HG03175 (cell line): ENCODE measurements around the gene BRAF.
"Not testable (repeated sequence)": the region's sequence is repeated elsewhere in the genome, so short reads cannot be mapped to it uniquely, and the experiment has no call there.

Experiments used
- ATAC-seq: cut with Tn5 transposase; IDR thresholded peaks from one replicate; pipeline ENCODE4 v1.9.1; 2021; ENCODE audit warnings: mild to moderate bottlenecking, moderate library complexity; ENCODE audit not compliant: unreplicated experiment

The BRAF gene

GRCh38 chr7:140920745-140921144, 4.0 kb downstream of the BRAF start:
- no peak for ATAC-seq

DNA sequence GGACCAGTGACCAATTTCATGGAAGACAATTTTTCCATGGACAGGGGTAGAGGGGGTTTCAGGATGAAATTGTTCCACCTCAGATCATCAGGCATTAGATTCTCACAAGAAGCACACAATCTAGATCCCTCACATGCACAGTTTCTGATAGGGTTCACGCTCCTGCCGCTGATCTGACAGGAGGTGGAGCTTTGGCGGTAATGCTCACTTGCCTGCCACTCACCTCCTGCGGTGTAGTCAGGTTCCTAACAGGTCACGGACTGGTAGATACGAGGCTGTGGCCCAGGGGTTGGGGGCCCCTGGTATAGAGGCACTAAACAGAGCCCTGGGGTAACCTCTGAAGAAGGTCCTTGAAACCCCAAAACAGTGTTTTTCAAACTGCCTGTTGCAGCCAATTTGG, 6.5 kb downstream of the BRAF start:
- no peak for ATAC-seq

- ATAC-seq, result no peak
Observed at GRCh38 chr7:140917258-140917657, 7.5 kb downstream of the BRAF start.

DNA sequence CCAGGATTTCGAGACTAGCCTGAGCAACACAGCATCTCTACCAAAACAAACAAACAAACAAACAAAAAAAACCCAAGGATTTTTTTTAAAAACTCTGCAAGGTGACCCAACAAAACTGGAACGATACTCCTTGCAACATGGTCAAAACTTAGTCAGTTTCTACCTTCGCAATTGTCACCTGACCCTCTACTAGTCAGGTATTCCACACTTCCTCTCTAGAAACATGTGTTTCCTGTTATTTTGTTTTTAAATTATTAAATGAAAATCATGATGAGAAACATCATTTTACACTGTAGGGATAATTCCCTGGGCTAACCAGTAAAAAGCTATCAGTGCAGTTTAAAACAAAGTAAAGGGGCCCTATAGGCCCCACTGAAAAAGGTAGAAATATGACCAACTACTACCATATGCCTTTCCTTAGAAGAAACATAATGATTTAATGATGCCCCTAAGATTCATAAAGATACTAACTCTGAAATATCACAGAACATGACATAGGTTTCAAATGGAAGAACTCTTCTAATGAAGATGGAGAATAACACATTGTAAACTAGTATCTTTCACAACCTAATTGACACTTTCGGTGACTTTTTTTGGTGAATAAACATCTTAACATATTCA, 8.7 kb downstream of the BRAF start:
- no peak for ATAC-seq

- no peak for ATAC-seq
Observed at GRCh38 chr7:140914083-140914482, 10.6 kb downstream of the BRAF start.

DNA sequence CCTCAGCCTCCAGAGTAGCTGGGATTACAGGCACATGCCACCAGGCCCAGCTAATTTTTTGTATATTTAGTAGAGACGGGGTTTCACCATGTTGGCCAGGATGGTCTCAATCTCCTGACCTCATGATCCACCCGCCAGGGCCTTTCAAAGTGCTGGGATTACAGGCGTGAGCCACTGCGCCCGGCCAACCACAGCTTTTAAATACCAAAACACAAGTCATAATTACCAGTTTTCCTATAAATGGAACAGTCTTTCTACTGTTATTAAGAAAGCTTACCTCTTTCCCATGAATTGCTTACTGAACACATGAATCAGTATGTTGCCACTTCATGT, 11.2 kb downstream of the BRAF start:
- not testable (repeated sequence) for ATAC-seq

DNA sequence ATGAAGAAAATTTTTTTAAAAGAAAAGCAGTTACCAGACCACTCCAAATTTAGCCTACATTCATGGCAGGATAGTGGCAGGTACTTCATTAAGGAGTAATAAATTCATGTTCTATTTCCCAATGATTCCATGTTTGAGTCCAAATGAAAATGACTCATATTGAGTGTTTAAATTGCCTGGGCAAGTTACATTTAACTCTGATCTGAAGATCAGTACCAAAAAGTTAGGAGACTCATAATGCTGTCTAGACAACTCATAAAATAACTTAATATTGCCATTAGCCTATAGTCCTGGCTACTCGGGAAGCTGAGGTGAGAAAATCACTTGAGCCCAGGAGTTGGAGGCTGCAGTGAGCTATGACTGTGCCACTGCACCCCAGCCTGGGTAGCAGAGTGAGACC, 13.0 kb downstream of the BRAF start:
- ATAC-seq, result no peak

DNA sequence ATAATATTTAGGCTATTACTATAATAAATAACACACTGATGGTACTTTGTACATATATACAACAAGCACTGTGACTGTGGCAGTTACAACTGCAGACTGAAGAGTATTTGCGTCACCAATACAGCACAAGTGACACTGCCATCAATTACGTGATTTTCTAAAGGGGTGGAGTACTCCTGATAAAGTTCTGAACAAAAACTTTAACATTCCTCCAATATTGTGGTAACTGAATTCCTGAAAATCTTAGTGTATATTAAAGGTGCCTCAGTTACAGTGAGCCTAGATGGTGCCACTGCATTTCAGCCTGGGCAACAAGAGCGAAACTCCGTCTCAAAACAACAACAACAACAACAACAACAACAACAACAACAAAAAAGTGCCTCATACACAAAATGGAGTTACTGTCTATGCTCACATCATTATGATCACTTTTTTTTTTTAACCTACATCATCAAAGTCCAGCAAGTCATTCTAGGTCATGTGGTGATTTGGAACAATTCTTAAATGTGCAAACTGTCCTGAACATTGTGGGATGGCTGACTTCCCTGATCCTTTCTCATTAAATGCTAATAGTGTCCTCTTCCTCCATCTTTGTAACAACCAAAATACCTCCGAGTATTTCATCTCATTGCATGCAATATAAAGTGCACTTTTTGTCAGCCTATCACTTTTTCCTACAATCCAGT, 15.1 kb downstream of the BRAF start:
- no peak for ATAC-seq

GRCh38 chr7:140908361-140908760, 16.4 kb downstream of the BRAF start:
- no peak for ATAC-seq

DNA sequence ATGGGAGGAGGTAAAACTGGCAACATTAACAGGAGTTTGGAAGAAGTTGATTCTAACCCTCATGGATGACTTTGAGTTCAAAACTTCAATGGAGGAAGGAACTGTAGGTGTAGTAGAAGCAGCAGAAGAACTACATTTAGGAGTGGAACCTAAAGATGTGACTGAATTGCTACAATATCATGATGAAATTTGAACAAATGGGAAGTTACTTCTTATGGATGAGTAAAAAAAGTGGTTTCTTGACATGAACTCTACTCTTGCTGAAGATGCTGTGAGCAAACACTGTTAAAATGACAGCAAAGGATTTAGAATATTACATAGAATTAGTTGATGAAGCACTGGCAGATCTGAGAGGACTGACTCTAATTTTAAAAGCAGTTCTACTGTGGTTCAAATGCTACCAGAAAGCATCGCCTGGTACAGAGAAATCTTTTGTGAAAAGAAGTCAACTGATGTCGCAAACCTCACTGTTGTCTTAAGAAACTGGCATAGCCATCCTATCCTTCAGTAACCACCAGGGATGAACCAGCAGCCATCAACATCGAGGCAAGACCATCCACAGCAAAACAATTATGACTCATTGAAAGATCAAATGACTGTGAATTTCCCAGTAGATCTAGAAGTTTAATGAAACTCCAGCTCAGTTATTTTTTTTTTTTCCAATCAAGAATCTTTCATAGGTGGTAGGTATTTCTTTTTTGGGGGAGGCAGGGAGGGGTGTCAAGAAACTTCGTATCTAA, 20.8 kb downstream of the BRAF start:
- ATAC-seq, result no peak

DNA sequence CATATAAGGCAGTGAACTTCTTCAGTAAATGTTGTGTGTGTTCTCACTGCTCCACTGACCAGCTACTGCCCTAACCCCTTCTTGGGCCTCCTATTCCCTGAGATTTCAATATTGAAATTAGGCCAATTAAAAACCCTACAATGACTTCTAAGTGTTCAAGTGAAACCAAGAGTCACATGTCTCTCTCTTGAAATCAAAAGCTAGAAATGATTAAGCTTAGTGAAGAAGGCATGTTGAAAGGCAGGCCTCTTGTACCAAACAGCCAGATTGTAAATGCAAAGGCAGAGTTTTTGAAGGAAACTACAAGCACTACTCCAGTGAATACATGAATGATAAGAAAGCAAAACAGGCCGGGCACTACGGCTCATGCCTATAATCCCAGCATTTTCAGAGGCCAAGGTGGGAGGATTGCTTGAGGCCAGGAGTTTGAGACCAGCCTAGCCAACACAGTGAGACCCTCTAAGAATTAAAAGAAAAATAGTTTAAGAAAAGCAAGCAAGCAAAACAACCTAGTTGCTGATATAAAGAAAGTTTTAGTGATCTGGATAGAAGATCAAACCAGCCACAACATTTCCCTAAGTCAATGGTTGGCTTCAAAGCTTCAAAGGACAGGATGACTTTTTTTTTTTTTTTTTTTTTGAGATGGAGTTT, 22.3 kb downstream of the BRAF start:
- ATAC-seq, result peak; percentile 80

GRCh38 chr7:140901941-140902302, 22.8 kb downstream of the BRAF start:
- ATAC-seq, result peak; percentile 3

GRCh38 chr7:140899883-140900282, 24.8 kb downstream of the BRAF start:
- no peak for ATAC-seq

- ATAC-seq, result no peak
Observed at GRCh38 chr7:140898786-140899536, 25.8 kb downstream of the BRAF start.

- ATAC-seq, result no peak
Observed at GRCh38 chr7:140896996-140897395, 27.7 kb downstream of the BRAF start.

DNA sequence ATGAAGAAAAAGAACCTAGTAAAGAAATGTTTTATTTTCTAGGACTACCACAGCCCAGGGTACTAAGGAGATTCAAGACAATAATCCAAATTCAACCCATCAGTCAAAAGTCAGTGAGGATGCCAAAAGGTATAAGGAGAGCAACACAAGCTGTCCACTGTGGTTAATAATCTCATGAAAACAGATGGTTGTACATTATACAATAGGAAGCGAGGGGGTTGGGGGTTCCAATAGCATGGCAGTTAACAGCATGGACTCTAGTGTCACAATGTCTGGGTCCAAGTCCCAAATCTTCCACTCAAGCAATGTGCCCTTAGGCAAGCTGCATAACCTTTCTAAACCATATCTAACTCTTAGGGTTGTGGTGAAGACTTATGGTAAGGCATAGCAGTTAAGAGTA, 35.1 kb downstream of the BRAF start:
- no peak for ATAC-seq

- ATAC-seq, result no peak
Observed at GRCh38 chr7:140889150-140889549, 35.6 kb downstream of the BRAF start.

GRCh38 chr7:140888087-140888486, 36.6 kb downstream of the BRAF start:
- no peak for ATAC-seq

GRCh38 chr7:140885735-140886334, 38.9 kb downstream of the BRAF start:
- no peak for ATAC-seq

DNA sequence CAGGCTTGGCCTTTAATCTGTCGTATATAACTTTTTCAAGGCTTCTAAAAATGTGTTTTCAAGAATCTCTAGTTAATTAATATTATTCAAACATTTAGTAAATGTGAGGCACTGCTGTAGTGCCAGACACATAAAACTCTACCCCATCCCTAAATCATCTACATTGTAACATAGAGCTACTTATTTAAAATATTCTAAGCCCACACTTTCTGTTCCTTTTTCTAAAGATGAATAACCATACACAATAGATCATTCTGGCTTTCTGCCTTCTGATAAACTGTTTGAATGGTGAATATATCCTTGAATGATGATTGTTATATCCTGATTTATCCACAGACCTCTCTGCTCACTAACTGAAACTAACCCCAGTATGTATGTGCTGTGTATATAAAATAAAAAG, 41.4 kb downstream of the BRAF start:
- ATAC-seq, result no peak

GRCh38 chr7:140882834-140883233, 41.9 kb downstream of the BRAF start:
- ATAC-seq, result not testable (repeated sequence)
